Measurements from ENCODE around the gene AADACL2. TPM values are rescaled to one million over a fixed set of nuclear protein-coding genes. Genes with fewer than 3 reads are reported as not detected.
"Not testable (repeated sequence)": the region's sequence is repeated elsewhere in the genome, so short reads cannot be mapped to it uniquely, and the experiment has no call there.

Gene AADACL2
- polyA plus RNA-seq, 2 of the 4 experiments (the other 2 are of a cell fraction) = not detected

DNA sequence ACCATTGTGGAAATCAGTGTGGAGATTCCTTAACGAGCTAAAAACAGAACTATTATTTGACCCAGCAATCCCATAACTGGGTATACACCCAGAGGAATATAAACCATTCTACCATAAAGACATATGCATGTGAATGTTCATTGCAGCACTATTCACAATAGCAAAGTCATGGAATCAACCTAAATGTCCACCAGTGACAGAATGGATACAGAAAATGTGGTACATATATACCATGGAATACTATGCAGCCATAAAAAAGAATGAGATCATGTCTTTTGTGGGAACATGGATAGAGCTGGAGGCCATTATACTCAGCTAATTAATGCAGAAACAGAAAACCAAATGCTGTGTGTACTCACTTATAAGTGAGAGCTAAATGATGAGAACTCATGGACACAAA, 31.0 kb downstream of the AADACL2 start:
- FAIRE-seq = not testable (repeated sequence)

DNA sequence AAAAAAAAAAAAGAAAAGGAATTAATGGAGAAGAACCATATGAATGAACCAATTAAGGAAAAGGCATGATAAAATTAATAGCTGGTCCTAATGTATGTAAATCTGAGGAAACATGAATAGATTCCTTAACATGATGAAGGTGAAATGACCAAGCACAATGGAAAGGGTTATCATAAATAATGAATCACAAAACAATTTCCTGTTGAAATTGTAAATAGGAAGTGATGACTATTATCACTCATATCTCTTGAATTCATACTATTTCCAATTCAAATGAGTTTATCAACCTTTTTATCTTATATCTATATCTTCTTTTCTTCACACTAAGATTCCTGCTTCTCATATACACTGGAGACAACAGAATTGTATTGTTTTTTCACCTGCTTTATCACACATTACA, 32.0 kb downstream of the AADACL2 start:
- Histone ChIP-seq H3K9me3 (peaks cover 7% of the 10 kb centered on the region; the same call in 2 of the 3 replicates), H3K4me1 (peaks cover 16% of the 10 kb centered on the region), H3K27ac (peak overlapping the region; percentile 58 to 78; a peak in 5 of 6 replicates), H3K4me2 (peak overlapping the region; percentile 52), H3K4me3 (no peak overlapping the region; the same call in 2 of the 3 replicates)
- no peak for TF ChIP-seq ESRRA (IDR thresholded peaks at IDR 0.05; ENCODE audit: borderline replicate concordance, low read length)
- peak; percentile 64 for TF ChIP-seq MAFK (IDR thresholded peaks at IDR 0.05; ENCODE audit: partially characterized antibody)
- peak; percentile 65; the same call in 1 of the 2 replicates for TF ChIP-seq GATA3 (IDR thresholded peaks at IDR 0.05; ENCODE audit: borderline replicate concordance)
- no peak for TF ChIP-seq FOSL2 (IDR thresholded peaks at IDR 0.05)
- peak; percentile 77 for TF ChIP-seq FOSL2 (CRISPR knock-in tag; IDR thresholded peaks at IDR 0.05)
- TF ChIP-seq MAZ (IDR thresholded peaks at IDR 0.05; ENCODE audit: borderline replicate concordance, low read depth, low read length) = no peak
- ChIA-PET CTCF (interaction anchor here (0.6 to 2.4 kb wide), 3 partner anchors 71 to 604 kb away, joined by 3 to 9 read pairs (median 4); no protein-coding TSS in a partner anchor), POLR2A (no interaction called here)
- DNase-seq (ENCODE audit: low read depth in 1 of 2, low spot score in 1 of 2) (peak in 1 of 2 experiments; percentile 48), ATAC-seq (no peak), FAIRE-seq (peak; percentile 90)

More for the DNA sequence above, 31.0 kb downstream of the AADACL2 start:
- DNase-seq (ENCODE audit: low read depth in 1 of 2, low spot score in 1 of 2); ATAC-seq; H3K4me2 ChIP-seq; H3K4me3 ChIP-seq; H3K9me3 ChIP-seq; POLR2A ChIA-PET: not testable (repeated sequence)
- Histone ChIP-seq H3K27ac (peak overlapping the region; percentile 34 to 78; a peak in 5 of 6 replicates), H3K4me1 (peaks cover 14% of the 10 kb centered on the region)
- WGBS (ENCODE audit: missing lambda C conversion rate) = 58% methylated on average over 1 of the region's 1 CpG
- TF ChIP-seq CHD4 (IDR thresholded peaks at IDR 0.05; ENCODE audit: borderline replicate concordance) (0 out of 2 replicates have a peak, but pooled peaks have one; percentile 43), KDM1A (IDR thresholded peaks at IDR 0.05; ENCODE audit: low read depth) (peak; percentile 78; the same call in 1 of the 2 replicates), HDAC2 (IDR thresholded peaks at IDR 0.05) (peak; percentile 33; the same call in 1 of the 2 replicates)
- CTCF ChIA-PET = interaction anchor here (2.4 kb wide), 1 partner anchor 72 kb away, joined by 9 read pairs; no protein-coding TSS in a partner anchor

DNA sequence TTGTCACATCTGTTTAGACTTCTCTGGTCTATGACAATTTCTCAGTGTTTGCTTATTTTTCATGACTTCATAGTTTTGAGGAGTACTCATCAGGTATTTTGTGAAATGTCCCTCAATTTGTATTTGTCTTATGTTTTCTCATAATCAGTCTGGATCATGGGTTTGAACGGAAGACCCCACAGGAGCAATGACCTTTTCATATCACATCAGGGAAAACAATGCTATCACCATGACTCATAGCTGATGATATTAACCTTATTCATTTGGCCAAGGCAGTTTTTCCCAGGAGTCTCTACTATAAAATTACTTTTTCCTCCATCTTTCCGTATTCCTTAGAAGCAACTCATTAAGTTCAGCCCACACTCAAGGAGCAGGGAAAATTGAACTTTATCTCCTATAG, 32.7 kb downstream of the AADACL2 start:
- Histone ChIP-seq H3K27ac (peak overlapping the region; percentile 81 to 90), H3K4me3 (peak overlapping the region; percentile 69), H3K9me3 (peaks cover 7% of the 10 kb centered on the region; the same call in 2 of the 3 replicates), H3K4me1 (peaks cover 22% of the 10 kb centered on the region), H3K4me2 (peak overlapping the region; percentile 89)
- peak; percentile 99 for FAIRE-seq
- WGBS (ENCODE audit: missing lambda C conversion rate) = 4% methylated on average over 2 of the region's 2 CpGs
- POLR2A ChIA-PET = interaction anchor here (0.9 to 1.5 kb wide), 4 partner anchors 12 to 461 kb away, joined by 4 to 9 read pairs (median 4); no protein-coding TSS in a partner anchor
- CTCF ChIA-PET = interaction anchor here (0.6 to 2.4 kb wide), 3 partner anchors 70 to 331 kb away, joined by 3 to 9 read pairs (median 3); no protein-coding TSS in a partner anchor
- peak; percentile 76 to 98 for DNase-seq (ENCODE audit: low read depth in 1 of 2, low spot score in 1 of 2)
- peak; percentile 77 to 92 for ATAC-seq
- TF ChIP-seq RAD21 (conservative IDR thresholded peaks at IDR 0.05 in 1 of 2, IDR thresholded peaks at IDR 0.05 in 1 of 2) (peak; percentile 15 to 53; a peak in 3 of 5 replicates), PHF8 (IDR thresholded peaks at IDR 0.05; ENCODE audit: borderline replicate concordance, low read depth) (no peak), RCOR1 (IDR thresholded peaks at IDR 0.05; ENCODE audit: low read depth, low read length) (no peak), NR3C1 (IDR thresholded peaks at IDR 0.05) (no peak), SREBF2 (IDR thresholded peaks at IDR 0.05) (no peak), CHD4 (IDR thresholded peaks at IDR 0.05; ENCODE audit: borderline replicate concordance) (no peak), CBX2 (IDR thresholded peaks at IDR 0.05; ENCODE audit: borderline replicate concordance, low read depth) (no peak), NPAS2 (CRISPR knock-in tag; IDR thresholded peaks at IDR 0.05; ENCODE audit: borderline replicate concordance) (no peak), SMC3 (IDR thresholded peaks at IDR 0.05) (peak; percentile 8; the same call in 1 of the 3 replicates), ZSCAN20 (CRISPR knock-in tag; IDR thresholded peaks at IDR 0.05) (no peak), FOSL2 (IDR thresholded peaks at IDR 0.05) (peak; percentile 99), FOSL2 (CRISPR knock-in tag; IDR thresholded peaks at IDR 0.05) (peak; percentile 99), CBX8 (IDR thresholded peaks at IDR 0.05) (no peak), HDAC2 (IDR thresholded peaks at IDR 0.05) (no peak), GATA3 (IDR thresholded peaks at IDR 0.05; ENCODE audit: borderline replicate concordance) (peak; percentile 98), ZNF302 (CRISPR knock-in tag; IDR thresholded peaks at IDR 0.05) (no peak)
- TF ChIP-seq, protein P1, sequence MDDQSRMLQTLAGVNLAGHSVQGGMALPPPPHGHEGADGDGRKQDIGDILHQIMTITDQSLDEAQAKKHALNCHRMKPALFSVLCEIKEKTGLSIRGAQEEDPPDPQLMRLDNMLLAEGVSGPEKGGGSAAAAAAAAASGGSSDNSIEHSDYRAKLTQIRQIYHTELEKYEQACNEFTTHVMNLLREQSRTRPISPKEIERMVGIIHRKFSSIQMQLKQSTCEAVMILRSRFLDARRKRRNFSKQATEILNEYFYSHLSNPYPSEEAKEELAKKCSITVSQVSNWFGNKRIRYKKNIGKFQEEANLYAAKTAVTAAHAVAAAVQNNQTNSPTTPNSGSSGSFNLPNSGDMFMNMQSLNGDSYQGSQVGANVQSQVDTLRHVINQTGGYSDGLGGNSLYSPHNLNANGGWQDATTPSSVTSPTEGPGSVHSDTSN (IDR thresholded peaks at IDR 0.05) = no peak
- TF ChIP-seq, protein P2, sequence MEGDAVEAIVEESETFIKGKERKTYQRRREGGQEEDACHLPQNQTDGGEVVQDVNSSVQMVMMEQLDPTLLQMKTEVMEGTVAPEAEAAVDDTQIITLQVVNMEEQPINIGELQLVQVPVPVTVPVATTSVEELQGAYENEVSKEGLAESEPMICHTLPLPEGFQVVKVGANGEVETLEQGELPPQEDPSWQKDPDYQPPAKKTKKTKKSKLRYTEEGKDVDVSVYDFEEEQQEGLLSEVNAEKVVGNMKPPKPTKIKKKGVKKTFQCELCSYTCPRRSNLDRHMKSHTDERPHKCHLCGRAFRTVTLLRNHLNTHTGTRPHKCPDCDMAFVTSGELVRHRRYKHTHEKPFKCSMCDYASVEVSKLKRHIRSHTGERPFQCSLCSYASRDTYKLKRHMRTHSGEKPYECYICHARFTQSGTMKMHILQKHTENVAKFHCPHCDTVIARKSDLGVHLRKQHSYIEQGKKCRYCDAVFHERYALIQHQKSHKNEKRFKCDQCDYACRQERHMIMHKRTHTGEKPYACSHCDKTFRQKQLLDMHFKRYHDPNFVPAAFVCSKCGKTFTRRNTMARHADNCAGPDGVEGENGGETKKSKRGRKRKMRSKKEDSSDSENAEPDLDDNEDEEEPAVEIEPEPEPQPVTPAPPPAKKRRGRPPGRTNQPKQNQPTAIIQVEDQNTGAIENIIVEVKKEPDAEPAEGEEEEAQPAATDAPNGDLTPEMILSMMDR (IDR thresholded peaks at IDR 0.05) = no peak
- TF ChIP-seq, protein P3, sequence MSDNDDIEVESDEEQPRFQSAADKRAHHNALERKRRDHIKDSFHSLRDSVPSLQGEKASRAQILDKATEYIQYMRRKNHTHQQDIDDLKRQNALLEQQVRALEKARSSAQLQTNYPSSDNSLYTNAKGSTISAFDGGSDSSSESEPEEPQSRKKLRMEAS (IDR thresholded peaks at IDR 0.05) = peak; percentile 75
- TF ChIP-seq, protein P4, sequence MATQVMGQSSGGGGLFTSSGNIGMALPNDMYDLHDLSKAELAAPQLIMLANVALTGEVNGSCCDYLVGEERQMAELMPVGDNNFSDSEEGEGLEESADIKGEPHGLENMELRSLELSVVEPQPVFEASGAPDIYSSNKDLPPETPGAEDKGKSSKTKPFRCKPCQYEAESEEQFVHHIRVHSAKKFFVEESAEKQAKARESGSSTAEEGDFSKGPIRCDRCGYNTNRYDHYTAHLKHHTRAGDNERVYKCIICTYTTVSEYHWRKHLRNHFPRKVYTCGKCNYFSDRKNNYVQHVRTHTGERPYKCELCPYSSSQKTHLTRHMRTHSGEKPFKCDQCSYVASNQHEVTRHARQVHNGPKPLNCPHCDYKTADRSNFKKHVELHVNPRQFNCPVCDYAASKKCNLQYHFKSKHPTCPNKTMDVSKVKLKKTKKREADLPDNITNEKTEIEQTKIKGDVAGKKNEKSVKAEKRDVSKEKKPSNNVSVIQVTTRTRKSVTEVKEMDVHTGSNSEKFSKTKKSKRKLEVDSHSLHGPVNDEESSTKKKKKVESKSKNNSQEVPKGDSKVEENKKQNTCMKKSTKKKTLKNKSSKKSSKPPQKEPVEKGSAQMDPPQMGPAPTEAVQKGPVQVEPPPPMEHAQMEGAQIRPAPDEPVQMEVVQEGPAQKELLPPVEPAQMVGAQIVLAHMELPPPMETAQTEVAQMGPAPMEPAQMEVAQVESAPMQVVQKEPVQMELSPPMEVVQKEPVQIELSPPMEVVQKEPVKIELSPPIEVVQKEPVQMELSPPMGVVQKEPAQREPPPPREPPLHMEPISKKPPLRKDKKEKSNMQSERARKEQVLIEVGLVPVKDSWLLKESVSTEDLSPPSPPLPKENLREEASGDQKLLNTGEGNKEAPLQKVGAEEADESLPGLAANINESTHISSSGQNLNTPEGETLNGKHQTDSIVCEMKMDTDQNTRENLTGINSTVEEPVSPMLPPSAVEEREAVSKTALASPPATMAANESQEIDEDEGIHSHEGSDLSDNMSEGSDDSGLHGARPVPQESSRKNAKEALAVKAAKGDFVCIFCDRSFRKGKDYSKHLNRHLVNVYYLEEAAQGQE (IDR thresholded peaks at IDR 0.05) = no peak; the same call in 1 of the 2 replicates
- TF ChIP-seq, protein P5, sequence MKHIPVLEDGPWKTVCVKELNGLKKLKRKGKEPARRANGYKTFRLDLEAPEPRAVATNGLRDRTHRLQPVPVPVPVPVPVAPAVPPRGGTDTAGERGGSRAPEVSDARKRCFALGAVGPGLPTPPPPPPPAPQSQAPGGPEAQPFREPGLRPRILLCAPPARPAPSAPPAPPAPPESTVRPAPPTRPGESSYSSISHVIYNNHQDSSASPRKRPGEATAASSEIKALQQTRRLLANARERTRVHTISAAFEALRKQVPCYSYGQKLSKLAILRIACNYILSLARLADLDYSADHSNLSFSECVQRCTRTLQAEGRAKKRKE (CRISPR knock-in tag; IDR thresholded peaks at IDR 0.05; ENCODE audit: low read depth) = no peak

All from A549 (cell line).